HEK293T (cell line): ENCODE results near the gene CCDC30.

Source experiments
- ARNT ChIP-seq: fragments of 450-650 bp; IDR thresholded peaks from 2 replicates; pipeline ENCODE4 v1.6.1; 2017; ENCODE audit warnings: mild to moderate bottlenecking
- BHLHE40 ChIP-seq: fragments of 450-650 bp; IDR thresholded peaks from 2 replicates; pipeline ENCODE4 v1.6.1; 2016; ENCODE audit warnings: mild to moderate bottlenecking, moderate library complexity, borderline replicate concordance
- FOXK2 ChIP-seq: fragments of 450-650 bp; IDR thresholded peaks from 2 replicates; pipeline ENCODE4 v1.6.1; 2016; ENCODE audit warnings: mild to moderate bottlenecking
- FOXM1 ChIP-seq: fragments of 450-650 bp; IDR thresholded peaks from 2 replicates; pipeline ENCODE4 v1.6.1; 2017; ENCODE audit warnings: mild to moderate bottlenecking, borderline replicate concordance
- NFRKB ChIP-seq: fragments of 450-650 bp; IDR thresholded peaks from 2 replicates; pipeline ENCODE4 v1.6.1; 2016; ENCODE audit warnings: mild to moderate bottlenecking, moderate library complexity
- TF ChIP-seq, protein P1 (sequence below): fragments of 450-650 bp; IDR thresholded peaks from 2 replicates; pipeline ENCODE4 v1.6.1; 2016

DNA sequence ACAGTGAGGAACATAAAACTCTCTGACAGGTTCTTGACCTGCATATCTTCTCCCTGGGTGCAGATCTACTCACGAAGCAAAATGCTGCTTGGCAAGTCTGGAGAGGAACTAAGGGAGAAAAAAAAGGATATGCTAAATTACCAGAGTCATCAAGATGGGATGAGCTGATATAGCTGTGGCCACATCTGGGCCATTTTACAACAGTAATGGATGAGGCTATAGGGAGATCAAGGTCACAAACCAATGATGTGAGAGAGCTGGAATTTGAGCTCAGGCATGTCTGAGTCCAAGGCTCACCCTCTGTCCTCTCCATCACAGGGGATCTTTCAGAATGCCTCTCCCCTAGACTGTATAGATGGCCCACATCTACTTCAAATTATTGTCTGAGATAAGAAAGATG, 33.5 kb upstream of the CCDC30 start:
- TF ChIP-seq NFRKB: no peak
- no peak for TF ChIP-seq ARNT
- TF ChIP-seq, protein P1, sequence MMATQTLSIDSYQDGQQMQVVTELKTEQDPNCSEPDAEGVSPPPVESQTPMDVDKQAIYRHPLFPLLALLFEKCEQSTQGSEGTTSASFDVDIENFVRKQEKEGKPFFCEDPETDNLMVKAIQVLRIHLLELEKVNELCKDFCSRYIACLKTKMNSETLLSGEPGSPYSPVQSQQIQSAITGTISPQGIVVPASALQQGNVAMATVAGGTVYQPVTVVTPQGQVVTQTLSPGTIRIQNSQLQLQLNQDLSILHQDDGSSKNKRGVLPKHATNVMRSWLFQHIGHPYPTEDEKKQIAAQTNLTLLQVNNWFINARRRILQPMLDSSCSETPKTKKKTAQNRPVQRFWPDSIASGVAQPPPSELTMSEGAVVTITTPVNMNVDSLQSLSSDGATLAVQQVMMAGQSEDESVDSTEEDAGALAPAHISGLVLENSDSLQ: no peak
- no peak for TF ChIP-seq FOXK2
- no peak for TF ChIP-seq FOXM1
- no peak for TF ChIP-seq BHLHE40
